ENCODE results near the gene MTHFD2L. TPM values are rescaled to one million over a fixed set of nuclear protein-coding genes. Genes with fewer than 3 reads are reported as not detected.

Gene MTHFD2L
- total RNA-seq, 1 donor from 2014 or later, result 12.4 TPM

- no peak for DNase-seq (ENCODE audit: low read depth)
- no peak overlapping the region for H3K4me2 ChIP-seq (ENCODE audit: low read length)
- no peaks in the 10 kb centered on the region for H3K9me3 ChIP-seq (ENCODE audit: insufficient read depth, low read depth, low read length)
- no peak overlapping the region for H3K4me3 Mint-ChIP-seq (ENCODE audit: unreplicated experiment)
- no peaks in the 10 kb centered on the region for H3K4me1 ChIP-seq (ENCODE audit: insufficient read depth, low read length)
- no peaks in the 10 kb centered on the region for H3K27me3 Mint-ChIP-seq (ENCODE audit: low read depth, unreplicated experiment)
- no peak overlapping the region for H2AFZ ChIP-seq (ENCODE audit: low read depth, low read length)
- no peak overlapping the region for H3K4me3 ChIP-seq (ENCODE audit: insufficient read depth, low read depth, low read length)
- FAIRE-seq, result no peak
- H3K36me3 Mint-ChIP-seq (ENCODE audit: low read depth, unreplicated experiment), result peaks cover 2% of the 10 kb centered on the region
- H3K27ac ChIP-seq (ENCODE audit: low read depth, low read length), result no peak overlapping the region
- no peak overlapping the region for H3K27ac Mint-ChIP-seq (ENCODE audit: unreplicated experiment)
- no peaks in the 10 kb centered on the region for H3K9me3 Mint-ChIP-seq (ENCODE audit: unreplicated experiment)
- H4K20me1 ChIP-seq (ENCODE audit: insufficient read depth, low read length), result no peaks in the 10 kb centered on the region
- H3K36me3 ChIP-seq (ENCODE audit: insufficient read depth, low read length), result no peaks in the 10 kb centered on the region
- no peak overlapping the region for H3K9ac ChIP-seq (ENCODE audit: low read length)
- H3K79me2 ChIP-seq (ENCODE audit: insufficient read depth, low read length), result no peaks in the 10 kb centered on the region
- no peak for TF ChIP-seq CTCF (IDR thresholded peaks at IDR 0.05; ENCODE audit: insufficient read depth, low read depth, low read length)
- no peak for TF ChIP-seq EZH2 (IDR thresholded peaks at IDR 0.05; ENCODE audit: insufficient read depth, low read length)
- H3K27me3 ChIP-seq (ENCODE audit: insufficient read depth, low read length), result no peaks in the 10 kb centered on the region
- no peaks in the 10 kb centered on the region for H3K4me1 Mint-ChIP-seq (ENCODE audit: low read depth, unreplicated experiment)
Measured at GRCh38 chr4:74178798-74179197, 20.9 kb downstream of the MTHFD2L start.

- Histone ChIP-seq H3K4me2 (ENCODE audit: low read length) (no peak overlapping the region), H3K27me3 (ENCODE audit: insufficient read depth, low read length) (no peaks in the 10 kb centered on the region), H4K20me1 (ENCODE audit: insufficient read depth, low read length) (no peaks in the 10 kb centered on the region), H3K4me3 (ENCODE audit: insufficient read depth, low read depth, low read length) (no peak overlapping the region), H3K9ac (ENCODE audit: low read length) (no peak overlapping the region), H2AFZ (ENCODE audit: low read depth, low read length) (no peak overlapping the region), H3K27ac (ENCODE audit: low read depth, low read length) (no peak overlapping the region), H3K4me1 (ENCODE audit: insufficient read depth, low read length) (no peaks in the 10 kb centered on the region), H3K36me3 (ENCODE audit: insufficient read depth, low read length) (no peaks in the 10 kb centered on the region), H3K79me2 (ENCODE audit: insufficient read depth, low read length) (no peaks in the 10 kb centered on the region), H3K9me3 (ENCODE audit: insufficient read depth, low read depth, low read length) (no peaks in the 10 kb centered on the region)
- peaks cover 2% of the 10 kb centered on the region for H3K36me3 Mint-ChIP-seq (ENCODE audit: low read depth, unreplicated experiment)
- no peak overlapping the region for H3K27ac Mint-ChIP-seq (ENCODE audit: unreplicated experiment)
- H3K4me1 Mint-ChIP-seq (ENCODE audit: low read depth, unreplicated experiment), result no peaks in the 10 kb centered on the region
- DNase-seq (ENCODE audit: low read depth), result peak; percentile 63
- no peak overlapping the region for H3K4me3 Mint-ChIP-seq (ENCODE audit: unreplicated experiment)
- no peak for FAIRE-seq
- H3K27me3 Mint-ChIP-seq (ENCODE audit: low read depth, unreplicated experiment), result no peaks in the 10 kb centered on the region
- TF ChIP-seq CTCF (IDR thresholded peaks at IDR 0.05; ENCODE audit: insufficient read depth, low read depth, low read length), result no peak
- no peak for TF ChIP-seq EZH2 (IDR thresholded peaks at IDR 0.05; ENCODE audit: insufficient read depth, low read length)
- no peaks in the 10 kb centered on the region for H3K9me3 Mint-ChIP-seq (ENCODE audit: unreplicated experiment)
Measured at GRCh38 chr4:74181219-74181618, 23.3 kb downstream of the MTHFD2L start.

- no peak for DNase-seq (ENCODE audit: low read depth)
- Histone ChIP-seq H3K79me2 (ENCODE audit: insufficient read depth, low read length) (no peaks in the 10 kb centered on the region), H3K9ac (ENCODE audit: low read length) (no peak overlapping the region), H3K4me3 (ENCODE audit: insufficient read depth, low read depth, low read length) (no peak overlapping the region), H3K4me1 (ENCODE audit: insufficient read depth, low read length) (no peaks in the 10 kb centered on the region), H3K27me3 (ENCODE audit: insufficient read depth, low read length) (no peaks in the 10 kb centered on the region), H3K27ac (ENCODE audit: low read depth, low read length) (no peak overlapping the region), H3K9me3 (ENCODE audit: insufficient read depth, low read depth, low read length) (no peaks in the 10 kb centered on the region), H3K4me2 (ENCODE audit: low read length) (no peak overlapping the region), H4K20me1 (ENCODE audit: insufficient read depth, low read length) (no peaks in the 10 kb centered on the region), H3K36me3 (ENCODE audit: insufficient read depth, low read length) (no peaks in the 10 kb centered on the region), H2AFZ (ENCODE audit: low read depth, low read length) (no peak overlapping the region)
- Mint-ChIP-seq H3K4me3 (ENCODE audit: unreplicated experiment) (no peak overlapping the region), H3K9me3 (ENCODE audit: unreplicated experiment) (no peaks in the 10 kb centered on the region), H3K27ac (ENCODE audit: unreplicated experiment) (no peak overlapping the region), H3K27me3 (ENCODE audit: low read depth, unreplicated experiment) (no peaks in the 10 kb centered on the region), H3K4me1 (ENCODE audit: low read depth, unreplicated experiment) (peaks cover 7% of the 10 kb centered on the region), H3K36me3 (ENCODE audit: low read depth, unreplicated experiment) (no peaks in the 10 kb centered on the region)
- TF ChIP-seq EZH2 (IDR thresholded peaks at IDR 0.05; ENCODE audit: insufficient read depth, low read length) (no peak), CTCF (IDR thresholded peaks at IDR 0.05; ENCODE audit: insufficient read depth, low read depth, low read length) (no peak)
- no peak for FAIRE-seq
Measured at GRCh38 chr4:74188912-74189311, 31.0 kb downstream of the MTHFD2L start.
